HG03521 (cell line): ENCODE data around the gene CMSS1.
A peak's percentile ranks its signal among the peaks of the same experiment; 100 is the strongest.

Experiments used
- ATAC-seq: cut with Tn5 transposase; IDR thresholded peaks from one replicate; pipeline ENCODE4 v1.9.1; 2021; ENCODE audit warnings: mild to moderate bottlenecking, moderate library complexity; ENCODE audit not compliant: unreplicated experiment

Gene CMSS1

GRCh38 chr3:99850608-99851007, 32.9 kb downstream of the CMSS1 start:
- ATAC-seq, result no peak

GRCh38 chr3:99851955-99852354, 34.3 kb downstream of the CMSS1 start:
- no peak for ATAC-seq

GRCh38 chr3:99852851-99853250, 35.2 kb downstream of the CMSS1 start:
- no peak for ATAC-seq

DNA sequence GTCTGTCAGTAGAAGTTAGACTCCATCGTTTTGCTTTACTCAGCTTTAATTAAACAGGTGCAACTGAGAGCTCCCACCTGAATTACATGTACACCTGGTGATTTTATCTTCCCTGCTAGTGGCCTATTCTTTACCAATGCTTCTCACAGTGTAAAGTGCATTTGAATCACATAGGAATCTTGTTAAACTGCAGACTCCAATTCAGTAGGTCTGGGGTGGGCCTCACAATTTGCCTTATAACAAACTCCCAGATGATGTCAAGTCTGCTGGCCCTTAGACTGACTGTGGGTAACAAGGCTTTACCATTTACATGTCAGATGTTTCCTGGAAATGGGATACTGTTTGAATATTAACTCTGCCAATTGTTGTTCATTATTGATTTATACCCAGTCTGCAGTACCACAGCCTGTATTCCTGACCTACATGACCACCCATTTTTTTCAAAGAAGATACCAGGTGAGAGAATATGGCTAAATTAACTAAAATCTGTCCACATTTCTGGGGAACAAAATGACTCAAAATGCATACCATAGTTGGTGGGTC, 37.2 kb downstream of the CMSS1 start:
- ATAC-seq, result no peak

DNA sequence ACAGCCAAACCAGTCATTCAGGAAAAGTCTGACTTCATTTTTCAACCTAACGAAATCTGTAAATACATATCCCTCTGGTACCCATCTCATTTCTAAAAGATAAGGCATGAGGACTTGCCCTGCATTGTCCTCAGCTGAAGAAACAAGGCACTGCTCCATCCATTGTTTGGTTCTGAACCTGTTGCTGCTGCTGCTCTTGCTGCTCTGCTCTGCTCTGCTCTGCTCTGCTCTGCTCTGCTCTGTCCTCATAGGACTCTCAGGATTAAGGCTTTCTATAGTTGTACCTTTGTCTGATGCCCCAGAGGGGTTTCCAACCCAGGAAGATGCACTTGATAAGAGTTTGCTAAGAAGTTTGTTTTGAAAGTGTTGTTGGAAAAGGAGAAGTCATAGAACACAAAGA, 38.2 kb downstream of the CMSS1 start:
- ATAC-seq, result no peak

DNA sequence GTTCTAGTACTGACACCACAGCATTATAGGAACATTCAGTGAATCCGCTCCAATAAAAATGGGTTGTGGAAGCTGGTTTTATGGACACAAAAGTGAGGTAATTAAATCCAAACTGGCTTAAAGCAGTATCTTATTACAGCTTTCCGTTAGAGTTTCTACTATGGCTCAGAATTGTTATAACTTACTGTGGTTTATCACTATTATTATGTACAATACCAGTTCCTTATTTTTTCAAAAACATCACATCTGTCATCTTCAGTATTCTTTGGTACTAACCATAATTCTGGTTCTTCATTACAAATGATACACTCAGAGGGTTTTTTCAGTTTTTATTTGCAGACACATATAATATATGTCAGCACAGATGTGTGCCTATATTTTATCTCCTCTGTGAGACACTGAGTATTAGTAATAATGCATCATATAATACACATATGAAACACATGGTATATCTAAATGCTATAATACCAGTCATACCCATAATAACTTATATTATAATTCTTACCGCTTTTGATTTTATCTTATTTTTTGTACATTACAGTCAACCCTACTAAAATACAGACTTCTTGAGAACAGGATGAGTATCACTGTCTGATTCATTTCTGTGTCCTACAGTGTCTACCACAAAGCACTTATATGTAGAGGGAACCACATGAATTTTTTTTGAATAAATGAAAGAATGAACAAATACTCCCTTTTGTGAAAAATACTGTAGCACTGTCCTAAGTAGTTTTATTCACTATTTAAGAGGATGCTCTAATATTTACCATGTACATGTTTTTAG, 39.0 kb downstream of the CMSS1 start:
- no peak for ATAC-seq

DNA sequence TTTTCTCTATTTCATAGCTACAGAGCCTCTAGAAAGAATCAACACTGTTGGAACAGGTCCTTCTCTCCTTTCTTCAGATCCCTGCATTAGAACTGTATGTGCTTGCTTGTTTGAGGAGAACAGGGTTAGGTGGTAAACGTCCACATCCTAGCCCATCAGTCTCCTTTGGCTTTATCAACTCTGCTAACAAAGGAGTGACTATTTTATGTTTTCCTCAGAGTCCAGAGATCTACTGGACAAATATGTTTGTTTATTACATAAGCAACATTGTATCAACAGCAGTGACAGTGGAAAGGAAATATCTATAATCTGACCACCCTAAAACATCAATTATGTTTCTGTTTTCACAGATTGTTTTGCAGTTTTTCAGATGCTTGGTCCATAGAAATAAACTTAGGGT, 39.6 kb downstream of the CMSS1 start:
- ATAC-seq, result no peak

DNA sequence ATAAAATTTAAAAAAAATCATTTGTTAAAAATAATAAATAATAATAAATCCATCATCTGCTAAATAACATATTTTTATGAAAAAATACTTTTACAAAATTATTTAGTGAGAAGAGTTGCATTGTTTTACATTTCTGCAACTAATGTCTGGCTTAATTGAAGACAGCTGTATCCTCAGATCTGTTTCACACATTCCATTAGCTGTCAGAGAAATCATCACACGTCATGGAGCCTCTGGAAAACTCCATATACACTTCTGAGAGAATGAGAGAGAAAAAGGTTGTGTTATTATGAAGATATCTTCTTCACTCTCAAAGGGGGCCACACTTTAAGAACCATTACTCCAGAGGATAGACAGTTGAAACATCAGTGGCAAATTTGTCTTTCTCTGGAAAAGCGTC, 40.8 kb downstream of the CMSS1 start:
- no peak for ATAC-seq

GRCh38 chr3:99859825-99860224, 42.2 kb downstream of the CMSS1 start:
- ATAC-seq, result no peak

- no peak for ATAC-seq
Measured at GRCh38 chr3:99861216-99861615, 43.6 kb downstream of the CMSS1 start.

GRCh38 chr3:99862208-99862607, 44.5 kb downstream of the CMSS1 start:
- ATAC-seq, result no peak

GRCh38 chr3:99863002-99863401, 45.3 kb downstream of the CMSS1 start:
- no peak for ATAC-seq

GRCh38 chr3:99863588-99863987, 45.9 kb downstream of the CMSS1 start:
- peak; percentile 50 for ATAC-seq

DNA sequence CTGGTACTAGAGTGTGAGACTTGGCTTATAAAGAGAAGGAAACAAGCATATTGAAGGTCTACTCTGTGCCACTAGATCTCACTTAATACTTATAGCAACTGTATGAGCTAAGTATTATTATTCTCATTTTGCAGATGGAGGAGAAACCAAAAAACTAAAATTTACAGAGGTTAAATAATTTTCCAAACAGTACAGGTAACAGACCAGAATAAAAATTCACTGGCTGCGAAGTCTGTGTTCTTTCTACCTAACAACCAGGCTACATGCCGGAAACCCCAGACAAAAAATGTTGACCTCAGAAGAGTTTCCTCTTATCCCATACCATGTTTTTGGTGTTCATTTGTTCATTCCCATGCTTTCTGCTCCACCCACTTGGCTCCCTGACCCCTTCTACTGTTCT, 46.6 kb downstream of the CMSS1 start:
- ATAC-seq, result no peak

DNA sequence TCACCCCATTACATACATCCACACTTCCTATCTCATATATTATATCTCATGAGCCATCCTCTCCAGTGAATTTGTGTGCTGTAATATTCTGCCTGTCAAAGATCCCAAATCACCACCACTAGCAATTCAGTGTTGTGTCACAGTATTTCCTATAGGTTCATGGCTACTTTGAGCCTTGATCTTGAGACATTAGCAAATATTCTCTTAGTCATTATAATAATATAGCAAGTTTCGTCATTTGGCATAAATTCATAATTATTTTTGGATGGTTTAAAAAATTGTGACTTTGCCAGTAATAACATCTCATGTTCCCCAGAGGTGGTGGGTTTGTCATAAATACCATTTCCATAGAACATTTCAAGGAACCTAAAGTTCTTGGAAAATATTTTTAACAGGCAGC, 47.7 kb downstream of the CMSS1 start:
- no peak for ATAC-seq

DNA sequence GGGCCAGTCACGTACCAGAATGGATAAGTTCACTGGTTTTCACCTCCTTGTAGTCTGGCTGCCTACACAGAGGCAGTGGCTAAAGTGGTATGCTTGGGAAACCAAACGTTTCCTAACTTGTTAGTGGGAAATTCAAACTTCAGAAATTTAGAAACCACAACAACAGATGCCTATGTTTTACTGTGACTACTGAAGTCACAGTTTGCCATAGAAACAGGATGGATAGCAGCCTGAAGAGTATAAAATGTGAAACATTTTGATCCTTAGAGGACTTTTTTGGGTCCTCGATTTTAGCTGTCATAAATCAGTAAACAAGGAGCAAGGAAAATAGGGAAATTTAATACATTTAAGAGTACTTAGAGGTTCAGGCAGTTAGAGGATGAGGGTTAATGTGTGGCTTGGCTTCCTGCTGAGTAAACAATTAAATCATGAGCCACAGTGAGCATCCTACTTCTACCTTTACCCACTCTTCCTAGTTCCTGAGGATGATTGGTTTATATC, 48.6 kb downstream of the CMSS1 start:
- no peak for ATAC-seq

GRCh38 chr3:99867594-99868310, 50.1 kb downstream of the CMSS1 start:
- no peak for ATAC-seq

- no peak for ATAC-seq
Measured at GRCh38 chr3:99868311-99868646, 50.6 kb downstream of the CMSS1 start.

GRCh38 chr3:99869621-99870020, 52.0 kb downstream of the CMSS1 start:
- no peak for ATAC-seq

- no peak for ATAC-seq
Measured at GRCh38 chr3:99870712-99871111, 53.0 kb downstream of the CMSS1 start.

- ATAC-seq, result no peak
Measured at GRCh38 chr3:99871231-99872045, 53.8 kb downstream of the CMSS1 start.
